HFF-Myc (cell line): ENCODE measurements around the gene TBC1D9B.

Experiments used
- DNase-seq: peaks from one replicate; pipeline ENCODE4 v3.0.0-alpha.2; 2011; ENCODE audit warnings: low read depth; ENCODE audit errors: extremely low read depth
- H3K4me3 ChIP-seq: replicated peaks from 2 replicates; pipeline ENCODE4 v1.5.1; 2011; ENCODE audit warnings: low read depth, mild to moderate bottlenecking, control low read depth, low read length
- TF ChIP-seq, protein P1 (sequence below): IDR thresholded peaks from 2 replicates; pipeline ENCODE4 v1.5.1; 2012; ENCODE audit warnings: mild to moderate bottlenecking, low read depth, low read length, control low read depth; ENCODE audit errors: missing control alignments

TBC1D9B gene

DNA sequence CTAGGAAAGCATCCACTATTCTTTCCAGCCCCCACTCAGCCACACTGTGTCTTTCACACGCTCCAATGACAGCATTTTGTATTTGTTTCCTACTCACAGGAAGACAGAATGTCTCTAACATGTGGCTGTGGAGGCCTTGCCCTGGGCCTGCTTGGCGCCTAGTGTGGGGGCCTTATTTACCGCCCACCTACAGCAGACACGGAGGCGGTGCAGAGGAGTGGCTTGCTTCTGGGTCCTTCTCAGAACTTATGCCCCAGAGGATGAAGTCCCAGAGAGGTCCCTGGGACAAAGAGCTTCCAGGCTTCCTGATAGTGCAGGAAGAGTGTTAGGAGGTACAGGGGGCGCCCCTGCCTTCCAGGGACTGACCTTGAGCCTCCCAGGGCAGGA lies 40.6 kb downstream of the TBC1D9B start:
- TF ChIP-seq, protein P1, sequence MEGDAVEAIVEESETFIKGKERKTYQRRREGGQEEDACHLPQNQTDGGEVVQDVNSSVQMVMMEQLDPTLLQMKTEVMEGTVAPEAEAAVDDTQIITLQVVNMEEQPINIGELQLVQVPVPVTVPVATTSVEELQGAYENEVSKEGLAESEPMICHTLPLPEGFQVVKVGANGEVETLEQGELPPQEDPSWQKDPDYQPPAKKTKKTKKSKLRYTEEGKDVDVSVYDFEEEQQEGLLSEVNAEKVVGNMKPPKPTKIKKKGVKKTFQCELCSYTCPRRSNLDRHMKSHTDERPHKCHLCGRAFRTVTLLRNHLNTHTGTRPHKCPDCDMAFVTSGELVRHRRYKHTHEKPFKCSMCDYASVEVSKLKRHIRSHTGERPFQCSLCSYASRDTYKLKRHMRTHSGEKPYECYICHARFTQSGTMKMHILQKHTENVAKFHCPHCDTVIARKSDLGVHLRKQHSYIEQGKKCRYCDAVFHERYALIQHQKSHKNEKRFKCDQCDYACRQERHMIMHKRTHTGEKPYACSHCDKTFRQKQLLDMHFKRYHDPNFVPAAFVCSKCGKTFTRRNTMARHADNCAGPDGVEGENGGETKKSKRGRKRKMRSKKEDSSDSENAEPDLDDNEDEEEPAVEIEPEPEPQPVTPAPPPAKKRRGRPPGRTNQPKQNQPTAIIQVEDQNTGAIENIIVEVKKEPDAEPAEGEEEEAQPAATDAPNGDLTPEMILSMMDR, result no peak
- H3K4me3 ChIP-seq, result no peak overlapping the region
- DNase-seq, result no peak

DNA sequence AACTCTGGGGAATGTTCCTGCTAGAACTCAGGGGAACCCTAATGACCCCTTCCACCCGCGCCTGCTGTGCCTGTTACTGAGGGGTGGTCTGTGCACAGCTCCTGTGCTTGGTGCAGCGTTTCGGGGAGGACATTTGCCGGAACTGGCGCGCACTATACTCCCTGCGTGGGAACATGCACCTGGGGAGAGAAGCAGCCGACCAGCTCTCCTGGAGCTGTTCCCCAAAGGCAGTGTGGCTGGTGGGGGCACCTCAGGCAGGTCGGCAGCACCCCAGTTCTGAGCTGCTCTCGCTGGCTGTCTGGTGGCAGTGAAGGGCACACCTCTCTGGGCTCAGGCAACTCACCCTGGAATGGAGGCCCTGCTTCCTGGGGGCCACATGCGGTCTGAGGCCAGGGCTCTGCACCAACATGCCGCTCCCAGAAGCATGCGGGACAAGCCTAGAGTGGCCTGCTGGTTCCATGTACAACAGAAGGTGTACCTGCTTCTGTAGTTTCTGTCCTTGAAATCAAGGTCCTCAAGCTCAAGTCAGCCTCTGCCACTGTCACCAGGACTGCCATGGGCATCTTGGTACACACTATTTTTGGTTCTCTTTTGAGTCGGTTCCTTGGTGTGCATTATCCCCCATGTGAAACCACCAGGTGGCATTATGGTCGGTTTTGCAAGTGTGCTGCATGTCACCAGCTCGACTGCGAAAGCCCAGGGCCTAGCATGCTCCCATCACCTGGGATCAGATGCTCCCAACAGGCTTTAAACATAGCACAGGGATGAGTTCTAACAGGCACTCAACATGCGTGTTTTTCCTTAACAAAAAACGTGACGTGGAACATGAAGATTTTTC lies 41.2 kb downstream of the TBC1D9B start:
- no peak for DNase-seq
- TF ChIP-seq, protein P1, result peak; percentile 11

DNA sequence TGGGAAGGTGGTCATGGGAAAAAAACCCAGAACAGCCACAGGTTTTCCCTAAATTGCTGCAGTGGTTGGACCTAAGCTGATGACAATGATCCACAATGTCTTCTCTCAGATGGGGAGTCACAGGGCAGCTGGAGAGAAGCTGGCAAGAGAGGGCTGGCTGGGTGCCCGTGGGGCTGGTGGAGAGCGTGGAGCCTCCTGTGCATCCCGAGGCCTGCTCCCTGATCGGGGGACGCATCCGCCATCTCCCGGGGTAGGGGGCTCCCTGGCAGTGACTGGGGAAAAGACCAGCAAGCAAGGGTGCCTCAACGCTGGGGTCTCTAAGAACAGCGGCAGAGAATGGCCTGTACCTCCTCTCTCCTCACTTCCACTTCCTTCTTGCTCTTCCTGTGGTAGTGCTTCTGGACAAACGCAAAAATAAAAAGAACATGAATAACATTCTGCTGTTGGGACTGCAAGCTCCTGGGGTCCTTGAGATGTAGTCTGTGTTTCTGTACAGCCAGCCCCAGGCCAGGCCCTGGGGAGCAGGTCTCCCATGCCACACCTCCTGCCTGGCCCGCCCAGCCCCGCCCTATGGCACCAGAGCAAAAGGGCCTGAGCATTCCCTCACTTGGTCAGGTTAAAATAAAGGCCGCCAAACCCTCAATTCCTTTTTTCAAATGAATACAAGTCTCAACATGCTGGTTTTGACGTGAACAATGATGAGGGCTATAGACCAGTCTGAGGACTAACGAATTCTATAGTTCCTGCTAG lies 42.0 kb downstream of the TBC1D9B start:
- TF ChIP-seq, protein P1, result no peak
- H3K4me3 ChIP-seq, result no peak overlapping the region
- no peak for DNase-seq

More for the DNA sequence above, 41.2 kb downstream of the TBC1D9B start:
- H3K4me3 ChIP-seq, result no peak overlapping the region

DNA sequence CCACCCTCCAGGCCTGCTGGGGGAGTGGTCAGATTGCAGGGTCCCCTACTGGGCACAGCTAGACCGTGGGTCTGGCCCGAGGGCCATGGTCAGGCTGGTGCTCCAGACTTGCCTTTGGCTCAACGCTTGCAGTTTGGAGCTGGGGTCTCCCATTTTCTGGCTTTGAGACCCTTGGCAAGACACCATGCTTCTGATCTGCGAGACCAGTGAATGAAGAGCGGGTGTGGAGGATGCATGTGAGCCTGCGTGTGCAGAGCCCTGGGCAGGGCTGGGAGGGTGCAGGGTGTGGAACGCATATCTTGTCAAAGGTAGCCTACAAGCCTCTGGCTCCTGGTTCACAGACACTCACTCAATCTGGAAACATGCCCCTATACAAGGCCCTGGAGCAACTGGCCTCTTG lies 43.0 kb downstream of the TBC1D9B start:
- no peak overlapping the region for H3K4me3 ChIP-seq
- TF ChIP-seq, protein P1, result no peak
- no peak for DNase-seq

DNA sequence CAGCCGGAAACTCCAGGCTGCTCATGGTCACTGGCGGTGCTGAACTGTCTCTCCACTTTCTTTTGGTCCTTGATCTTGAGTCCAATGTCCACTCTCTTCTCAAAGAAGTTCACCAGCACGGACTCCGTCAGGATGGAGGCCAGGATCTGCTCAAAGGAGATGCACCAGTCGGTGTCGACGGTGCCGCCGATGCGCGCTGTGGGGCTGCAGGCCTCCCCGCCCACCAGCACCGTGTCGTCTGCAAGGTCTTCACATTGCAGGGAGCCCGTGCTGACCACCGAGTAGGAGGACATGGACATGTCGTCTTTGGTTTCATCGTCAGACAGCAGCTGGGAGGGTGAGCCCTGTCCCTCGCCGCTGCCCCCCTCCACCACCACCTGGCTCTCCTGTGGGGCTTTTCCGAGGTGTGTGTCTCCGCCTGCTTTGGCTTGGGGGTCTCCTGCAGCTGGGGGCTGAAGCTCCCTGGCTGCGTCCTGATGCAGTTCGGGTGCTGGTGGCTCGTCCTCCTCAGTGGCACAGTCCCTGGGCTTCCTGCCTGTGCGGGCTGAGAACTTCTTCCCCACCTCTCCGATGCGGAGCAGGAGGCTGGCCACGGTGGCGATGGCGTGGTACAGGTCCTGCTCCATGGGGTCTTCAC lies 44.1 kb downstream of the TBC1D9B start:
- no peak overlapping the region for H3K4me3 ChIP-seq
- DNase-seq, result no peak
- TF ChIP-seq, protein P1, result no peak

DNA sequence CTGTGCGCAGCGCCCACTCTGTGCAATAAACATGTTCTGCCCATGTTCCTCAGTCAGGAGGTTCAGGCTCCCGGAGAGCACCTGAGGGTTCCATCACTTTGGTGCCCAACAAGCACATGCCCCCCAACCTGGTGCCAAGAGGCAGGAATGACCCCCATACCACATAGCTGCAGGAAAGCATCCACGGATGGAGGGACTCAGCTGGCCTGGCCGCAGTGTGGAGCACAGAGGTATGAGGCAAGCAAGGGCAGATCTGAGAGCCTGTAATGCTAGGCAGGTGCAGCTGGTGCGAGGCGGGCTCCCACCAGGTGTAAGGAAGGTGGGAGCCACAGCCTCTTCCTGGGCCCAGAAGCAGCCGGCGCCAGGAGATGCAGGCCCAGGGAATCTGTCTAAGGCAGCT lies 44.8 kb downstream of the TBC1D9B start:
- TF ChIP-seq, protein P1, result no peak
- no peak overlapping the region for H3K4me3 ChIP-seq
- DNase-seq, result no peak
